Activated CD4-positive, alpha-beta T cell treated with anti-CD3 and anti-CD28 coated beads, Interleukin-2, Interleukin-6, amounts not matched to agents 100 ng/mL and 50 ng/mL, durations not matched to agents 16 hours and 8 hours (primary cell): ENCODE results near the gene UNC13C.

Source experiments
- DNase-seq: peaks from one replicate; pipeline ENCODE4 v3.0.0-alpha.2; 2020

Gene UNC13C

DNA sequence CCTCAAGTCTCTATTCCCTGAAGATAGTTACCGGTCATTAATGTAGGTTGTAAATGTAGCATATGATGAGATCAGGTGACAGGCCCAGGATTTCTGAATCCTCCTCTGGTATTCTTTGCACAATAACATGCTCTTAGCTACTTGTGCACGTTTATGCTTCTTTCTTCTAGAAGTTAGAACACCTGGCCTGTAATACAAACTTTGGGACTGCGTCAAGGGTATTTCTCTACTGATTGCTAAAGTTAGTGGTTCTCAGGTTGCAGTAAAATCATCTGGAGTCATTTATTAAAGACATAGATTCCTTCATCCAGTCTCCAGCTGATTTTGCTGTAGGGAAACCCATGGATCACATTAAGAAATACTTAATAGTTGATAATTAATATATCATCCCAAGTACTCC, 48.0 kb downstream of the UNC13C start:
- no peak for DNase-seq

GRCh38 chr15:54026891-54027290, 48.6 kb downstream of the UNC13C start:
- DNase-seq, result no peak

- no peak for DNase-seq
Observed at GRCh38 chr15:54029081-54029480, 50.8 kb downstream of the UNC13C start.

DNA sequence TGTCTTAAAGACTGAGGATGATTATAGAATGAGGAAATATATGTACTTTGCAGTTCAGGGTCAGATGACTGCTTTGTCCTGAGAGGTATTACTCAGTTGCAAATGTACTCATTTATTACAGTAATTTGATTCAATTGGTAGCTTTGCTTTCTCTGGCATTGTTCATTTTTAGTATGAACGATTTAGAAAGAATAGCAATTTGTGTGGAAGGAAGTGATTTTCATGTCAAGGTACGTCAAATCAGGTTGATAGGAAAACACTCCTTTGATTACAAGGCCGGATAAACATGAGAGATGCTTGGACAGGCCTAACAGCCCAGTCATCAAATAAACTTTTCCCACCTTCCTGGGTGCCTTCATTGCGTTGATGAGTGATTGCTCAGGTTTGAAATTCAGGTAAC, 53.8 kb downstream of the UNC13C start:
- no peak for DNase-seq

DNA sequence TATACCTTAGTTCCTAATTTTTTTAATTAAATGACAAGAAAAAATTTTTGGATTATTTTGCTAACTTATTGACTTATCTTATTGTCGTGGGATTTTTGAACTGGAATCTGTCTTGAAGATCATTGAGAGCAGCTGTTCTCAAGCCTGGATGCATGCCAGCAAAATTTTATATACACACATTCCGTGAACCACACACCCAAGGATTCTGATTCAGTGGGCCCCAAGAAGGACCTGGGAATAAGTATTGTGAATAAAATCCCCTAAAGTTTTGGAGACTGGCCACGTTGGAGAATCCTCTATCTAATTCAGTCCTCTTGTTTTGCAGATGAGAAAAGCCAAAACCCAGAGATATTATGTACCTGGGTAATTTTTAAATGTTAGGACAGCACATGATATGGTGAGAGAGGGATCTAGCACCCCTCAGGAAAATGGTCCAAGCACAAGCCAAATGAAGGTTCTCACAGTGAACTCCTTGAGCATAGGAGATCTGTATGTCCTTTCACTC, 55.2 kb downstream of the UNC13C start:
- DNase-seq, result no peak

DNA sequence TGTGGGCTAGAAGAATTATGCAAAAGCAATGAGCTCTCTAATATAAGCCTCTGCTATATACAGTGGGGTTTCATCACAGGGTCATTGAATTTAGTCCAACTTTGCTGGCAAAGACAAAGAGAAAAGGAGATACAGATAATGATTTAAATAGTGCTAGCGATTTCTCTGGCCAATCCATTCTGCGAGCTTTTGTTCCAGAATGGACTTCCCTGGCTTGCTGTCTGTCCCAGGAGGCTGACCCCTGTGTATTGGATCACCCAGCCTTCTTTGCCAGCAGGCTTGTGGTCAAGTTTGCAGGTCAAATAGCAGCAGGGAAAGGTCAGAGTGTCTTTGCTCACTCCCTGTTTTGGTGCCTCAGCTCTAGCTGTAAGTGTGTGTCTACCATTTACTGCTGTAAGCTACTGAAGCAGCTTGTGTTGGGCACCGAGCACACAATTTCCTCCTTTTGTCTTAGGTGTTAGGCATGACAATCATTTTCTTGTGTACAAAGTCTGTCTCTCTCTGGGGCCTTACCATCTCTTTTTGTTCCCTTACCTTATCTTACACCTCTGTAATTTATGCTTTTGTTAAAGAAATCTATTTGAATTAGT, 55.7 kb downstream of the UNC13C start:
- no peak for DNase-seq

DNA sequence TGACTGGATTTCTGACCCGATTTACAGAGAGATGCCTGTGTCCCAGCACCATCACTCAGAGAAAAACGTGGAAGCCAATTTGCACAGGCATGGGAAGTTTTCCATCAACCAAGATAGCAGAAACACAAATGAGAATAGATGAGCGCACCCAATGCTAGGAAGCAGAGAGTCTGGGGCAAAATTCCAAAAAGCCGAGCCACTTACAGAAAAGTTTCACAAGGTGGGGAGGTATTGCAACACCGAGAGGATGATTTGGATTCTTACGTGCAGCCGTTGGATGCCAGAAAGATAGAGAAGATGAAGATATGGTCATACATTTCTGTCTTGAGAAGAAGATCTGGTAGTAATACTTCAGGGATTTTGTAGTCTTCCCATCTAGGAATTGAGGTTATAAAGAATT, 57.4 kb downstream of the UNC13C start:
- DNase-seq, result no peak

DNA sequence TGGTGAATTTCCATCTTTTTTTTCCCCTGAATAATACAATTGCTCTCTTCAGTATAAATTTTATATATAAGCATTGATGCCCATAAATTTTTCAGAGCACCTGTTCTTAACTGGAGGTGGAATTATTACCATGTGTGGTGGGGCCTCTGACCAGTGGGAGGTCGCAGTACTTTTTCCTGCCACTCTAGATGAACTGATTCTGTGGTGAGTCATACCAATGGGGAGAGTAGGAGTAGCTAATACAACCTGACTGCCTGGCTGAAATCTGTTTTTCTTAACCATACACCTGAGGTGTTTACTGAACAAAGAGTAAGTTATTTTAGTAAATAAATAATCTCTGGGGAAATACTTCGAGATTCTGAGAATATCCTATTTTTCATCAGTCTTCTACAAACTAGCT, 67.2 kb downstream of the UNC13C start:
- no peak for DNase-seq

GRCh38 chr15:54046093-54046492, 67.9 kb downstream of the UNC13C start:
- DNase-seq, result no peak

DNA sequence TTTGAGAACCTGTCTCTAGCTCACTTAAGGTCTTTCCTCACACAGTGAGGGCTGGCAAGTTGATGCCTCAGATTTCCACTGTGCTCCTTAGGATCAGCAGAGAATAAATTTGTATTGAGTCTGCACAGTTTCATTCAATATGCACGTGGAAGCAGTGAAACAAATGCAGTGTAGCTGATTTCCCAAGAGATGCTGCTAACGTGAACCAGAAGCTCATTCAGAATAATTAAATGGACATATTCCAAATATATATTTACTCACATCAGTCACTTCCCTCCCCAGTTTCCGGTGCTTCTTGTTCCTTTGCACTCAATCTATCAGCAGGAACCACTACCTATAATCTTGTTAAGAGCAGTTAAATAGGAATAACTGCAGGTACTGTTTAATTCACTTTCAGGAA, 86.1 kb downstream of the UNC13C start:
- DNase-seq, result no peak

- no peak for DNase-seq
Observed at GRCh38 chr15:54066403-54066802, 88.2 kb downstream of the UNC13C start.

DNA sequence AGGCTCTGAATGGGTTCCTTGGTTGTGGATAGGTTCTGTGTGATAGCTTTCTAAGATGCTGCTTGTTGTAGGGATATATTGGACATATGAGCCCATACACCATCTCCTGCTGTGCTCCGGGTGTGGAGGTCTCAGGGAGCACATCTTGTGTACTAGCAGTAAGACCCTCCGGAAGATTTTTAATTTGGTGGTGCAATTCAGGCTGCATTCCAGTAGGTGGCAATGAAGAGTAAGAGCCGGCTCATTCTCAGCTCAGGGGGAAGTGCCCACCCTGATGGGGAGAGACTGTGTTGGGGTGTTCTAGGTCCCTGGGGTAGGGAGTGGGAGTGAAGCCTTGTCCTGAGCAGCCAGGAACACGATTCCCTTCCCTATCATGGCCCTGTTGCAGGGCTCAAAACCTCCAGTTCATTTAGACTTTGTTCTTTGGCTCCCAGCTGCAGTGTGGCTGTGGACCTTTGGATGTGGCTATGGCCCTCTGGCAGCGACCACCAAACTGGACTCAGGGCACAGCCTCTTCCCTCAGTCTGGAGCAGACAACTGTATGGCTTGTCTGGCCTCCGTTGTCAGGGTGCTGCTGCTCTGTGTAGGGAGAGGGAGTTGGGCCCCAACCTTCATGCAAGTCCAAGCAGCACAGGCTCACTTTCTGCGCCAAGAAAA, 104.7 kb downstream of the UNC13C start:
- DNase-seq, result peak; percentile 24

- DNase-seq, result no peak
Observed at GRCh38 chr15:54083501-54083900, 105.3 kb downstream of the UNC13C start.

- DNase-seq, result no peak
Observed at GRCh38 chr15:54083991-54084390, 105.8 kb downstream of the UNC13C start.

GRCh38 chr15:54088837-54089236, 110.6 kb downstream of the UNC13C start:
- no peak for DNase-seq

- no peak for DNase-seq
Observed at GRCh38 chr15:54089776-54090175, 111.5 kb downstream of the UNC13C start.

DNA sequence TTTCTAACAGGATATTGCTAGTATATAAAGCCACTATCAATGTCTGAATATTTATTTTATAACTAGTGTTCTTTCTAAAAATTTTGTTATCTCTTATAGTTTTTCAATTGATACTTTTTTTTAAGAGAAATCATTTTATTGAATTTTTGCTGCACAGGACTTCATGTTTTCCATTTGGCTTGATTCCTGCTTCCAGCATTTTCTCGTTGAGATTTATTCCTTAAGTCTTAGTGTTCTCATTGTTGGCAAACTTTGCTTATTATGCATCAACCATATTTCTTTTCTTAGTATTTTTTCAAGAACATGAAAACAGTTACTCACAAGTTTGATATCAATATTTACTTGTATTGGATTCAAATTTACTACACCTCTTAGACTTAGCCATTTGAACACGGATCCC, 113.4 kb downstream of the UNC13C start:
- DNase-seq, result no peak

- DNase-seq, result no peak
Observed at GRCh38 chr15:54094661-54095060, 116.4 kb downstream of the UNC13C start.

DNA sequence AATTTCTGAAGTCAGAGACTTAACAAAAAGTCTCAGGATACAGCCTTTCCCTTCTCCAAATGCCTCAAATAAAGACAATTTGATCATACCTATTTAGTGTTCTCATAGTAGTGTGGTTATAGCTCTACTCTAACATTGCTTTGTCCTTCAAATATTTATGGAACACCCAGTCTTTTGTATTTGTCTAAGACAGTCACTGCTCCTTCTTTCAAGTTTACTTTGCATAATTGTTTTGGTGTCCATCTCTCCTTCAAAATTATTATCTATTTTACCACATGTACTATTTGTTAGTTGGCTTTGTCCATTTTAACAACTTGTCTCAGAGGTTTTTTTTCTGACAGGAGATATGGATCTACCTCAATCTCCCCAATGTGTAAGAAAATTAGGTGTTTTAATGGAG, 118.8 kb downstream of the UNC13C start:
- no peak for DNase-seq

DNA sequence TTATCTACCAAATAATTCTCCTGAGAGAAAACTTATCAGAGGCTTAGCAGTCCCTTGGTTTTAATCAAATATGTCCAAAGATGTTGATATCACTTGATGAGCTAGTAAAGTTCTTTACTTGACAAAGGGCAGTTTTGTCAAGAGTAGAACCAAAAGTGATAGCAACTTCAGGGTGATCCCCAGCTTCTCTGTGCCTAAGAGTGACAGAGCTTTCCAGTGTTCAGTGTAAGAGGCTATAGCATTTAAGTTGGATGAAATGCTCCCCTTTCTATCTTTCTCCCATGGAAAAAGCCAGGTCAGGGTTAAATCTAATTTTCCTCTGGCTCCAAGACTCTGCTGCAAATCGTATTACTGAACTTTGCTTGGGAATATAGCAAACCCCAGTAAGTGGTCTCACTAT, 120.8 kb downstream of the UNC13C start:
- DNase-seq, result no peak

DNA sequence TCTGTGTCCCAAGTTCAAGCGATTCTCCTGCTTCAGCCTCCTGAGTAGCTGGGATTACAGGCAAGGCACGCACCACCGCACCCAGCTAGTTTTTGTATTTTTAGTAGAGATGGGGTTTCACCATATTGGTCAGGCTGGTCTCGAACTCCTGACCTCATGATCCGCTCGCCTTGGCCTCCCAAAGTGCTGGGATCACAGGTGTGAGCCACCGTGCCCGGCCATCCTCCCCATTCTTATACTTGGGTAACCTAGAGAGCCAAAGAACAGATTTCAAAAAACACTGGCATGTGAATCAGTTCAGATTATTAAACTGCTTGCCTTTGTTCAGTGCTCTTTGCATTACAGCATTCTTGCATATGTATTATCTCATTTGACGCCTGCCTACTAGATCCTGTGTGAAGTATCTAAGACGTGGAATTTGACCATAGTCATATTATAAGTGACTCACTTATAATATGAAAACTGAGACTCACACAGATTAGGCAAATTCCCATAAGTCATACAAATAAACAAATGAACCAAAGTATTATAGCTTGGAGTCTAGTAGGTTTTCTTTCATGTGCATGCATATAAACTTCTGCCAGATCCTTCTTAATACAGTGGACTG, 123.5 kb downstream of the UNC13C start:
- DNase-seq, result no peak

DNA sequence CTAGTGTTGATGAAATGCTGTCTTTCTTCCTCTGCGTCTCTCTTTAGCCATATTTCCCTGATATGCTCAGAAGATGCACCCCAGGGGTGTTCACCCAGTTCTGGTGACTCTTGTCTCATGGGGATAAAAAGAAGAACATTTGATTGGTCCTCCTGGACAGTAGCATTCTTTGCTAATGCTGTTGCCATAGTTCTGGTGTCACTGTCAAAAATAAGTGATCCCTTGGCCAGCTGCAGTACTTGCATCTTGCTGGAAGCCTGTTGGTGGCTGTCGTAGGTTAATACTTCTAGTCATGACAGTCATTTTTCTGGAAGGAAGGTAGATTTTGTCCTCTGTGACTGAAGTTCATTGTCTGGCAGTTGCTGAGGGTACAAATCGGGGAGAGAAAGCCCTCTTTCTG, 124.5 kb downstream of the UNC13C start:
- no peak for DNase-seq

DNA sequence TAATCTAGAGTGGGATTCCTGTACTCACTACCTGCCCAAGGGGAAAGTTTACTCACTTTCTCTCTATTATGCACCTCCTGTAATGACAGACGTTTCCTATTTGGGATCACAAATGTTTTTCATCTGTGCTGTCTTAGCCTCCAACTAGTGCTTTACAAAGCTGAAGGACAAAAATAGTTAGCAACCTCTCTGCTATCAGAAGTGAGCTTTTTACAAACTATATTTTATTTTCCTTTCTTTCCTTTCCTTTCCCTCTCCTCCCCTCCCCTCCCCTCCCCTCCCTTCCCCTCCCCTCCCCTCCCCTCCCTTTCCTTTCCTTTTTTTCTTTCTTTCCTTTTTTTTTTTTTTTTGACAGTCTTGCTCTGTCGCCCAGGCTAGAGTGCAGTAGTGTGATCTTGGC, 130.8 kb downstream of the UNC13C start:
- DNase-seq, result no peak

- DNase-seq, result no peak
Observed at GRCh38 chr15:54119051-54119450, 140.8 kb downstream of the UNC13C start.
